GM12878 (cell line): ENCODE data around the gene MAGI2. TPM values are rescaled to one million over a fixed set of nuclear protein-coding genes. Genes with fewer than 3 reads are reported as not detected.

Source experiments
- ATAC-seq: fragments of 200-7000 bp; cut with Tn5 transposase; 3 replicates; pipeline ENCODE4 v1.9.1; 2020; ENCODE audit warnings: mild to moderate bottlenecking, moderate library complexity
- BruUV-seq: library from RNA; stranded (reverse); fragments of 400-500 nt; replicated peaks from 2 replicates; lab custom pipeline; 2021; lab: Mats Ljungman, UMichigan
- CTCF ChIA-PET: fragments of 300-600 bp; sonication (Branson Sonifier 250); formaldehyde crosslinking; extraction: SDS; loops from one replicate; lab custom pipeline; 2021; ENCODE audit warnings: inconsistent platforms; lab: Yijun Ruan, JAX
- POLR2A ChIA-PET: fragments of 350-600 bp; formaldehyde crosslinking; extraction: SDS; loops from one replicate; lab custom pipeline; 2021; ENCODE audit warnings: inconsistent platforms; lab: Charles Lee
- RAD21 ChIA-PET: fragments of 300-600 bp; sonication (Branson Sonifier 250); formaldehyde crosslinking; loops from one replicate; lab custom pipeline; 2023; ENCODE audit warnings: antibody characterized with exemption; ENCODE audit not compliant: unreplicated experiment; lab: Charles Lee
- SMC1A ChIA-PET: fragments of 300-600 bp; sonication (Branson Sonifier 250); formaldehyde crosslinking; loops from one replicate; lab custom pipeline; 2023; ENCODE audit not compliant: unreplicated experiment, uncharacterized antibody; lab: Charles Lee
- DNase-seq: peaks from one replicate; pipeline ENCODE4 v3.0.0-alpha.2; 2011; ENCODE audit warnings: low read depth, low spot score
- FAIRE-seq: peaks from 3 replicates; lab custom pipeline; 2011; peaks lifted over from hg19 to GRCh38; lab: Jason Lieb, UNC
- H2AFZ ChIP-seq: 2 replicates; pipeline ENCODE4 v1.6.0; 2011; ENCODE audit warnings: low read depth, low read length, control low read depth; ENCODE audit not compliant: control insufficient read depth
- H3K27ac ChIP-seq: 2 replicates; pipeline ENCODE4 v1.5.1; 2011; ENCODE audit warnings: control low read depth; ENCODE audit not compliant: control insufficient read depth, insufficient read depth
- H3K27me3 ChIP-seq, 2 experiments: replicated peaks in 1 of 2; 2 replicates each; pipeline versions ENCODE4 v1.6.0 to v1.6.1; 2011; ENCODE audit warnings: low read length in 1 of 2; ENCODE audit not compliant: control insufficient read depth in 2 of 2, insufficient read depth in 2 of 2
- H3K36me3 ChIP-seq, 2 experiments: 2 replicates each; pipeline ENCODE4 v1.5.1; 2011; ENCODE audit warnings: low read length in 1 of 2; ENCODE audit not compliant: control insufficient read depth in 2 of 2, insufficient read depth in 2 of 2
- H3K4me1 ChIP-seq: 2 replicates; pipeline ENCODE4 v1.6.1; 2011; ENCODE audit warnings: mild to moderate bottlenecking, low read length, moderate library complexity, mixed read lengths; ENCODE audit not compliant: control insufficient read depth, insufficient read depth
- H3K4me2 ChIP-seq: 2 replicates; pipeline ENCODE4 v1.6.0; 2011; ENCODE audit warnings: control low read depth; ENCODE audit not compliant: control insufficient read depth, insufficient read depth
- H3K4me3 ChIP-seq: fragments of 200-600 bp; sonication (generic); 2 replicates; pipeline ENCODE4 v1.5.1; 2016
- H3K79me2 ChIP-seq: 2 replicates; pipeline ENCODE4 v1.6.0; 2011; ENCODE audit warnings: low read length; ENCODE audit not compliant: control insufficient read depth, insufficient read depth
- H3K9ac ChIP-seq: 2 replicates; pipeline ENCODE4 v1.8.0; 2011; ENCODE audit warnings: low read length, control low read depth, mixed read lengths; ENCODE audit not compliant: control insufficient read depth, insufficient read depth
- H3K9me3 ChIP-seq: replicated peaks from 3 replicates; pipeline ENCODE4 v1.5.1; 2011; ENCODE audit warnings: mild to moderate bottlenecking, low read length; ENCODE audit not compliant: control insufficient read depth, insufficient read depth
- H4K20me1 ChIP-seq: 2 replicates; pipeline ENCODE4 v1.6.0; 2011; ENCODE audit not compliant: control insufficient read depth, insufficient read depth
- ATF7 ChIP-seq: fragments of 450-650 bp; IDR thresholded peaks from 2 replicates; pipeline ENCODE4 v1.6.1; 2016; ENCODE audit warnings: low read depth, mild to moderate bottlenecking
- BACH1 ChIP-seq: fragments of 450-650 bp; IDR thresholded peaks from 2 replicates; pipeline ENCODE4 v1.6.1; 2017; ENCODE audit warnings: mild to moderate bottlenecking, borderline replicate concordance
- BCL11A ChIP-seq: IDR thresholded peaks from 2 replicates; pipeline ENCODE4 v1.6.1; 2011; ENCODE audit warnings: low read depth, low read length
- MLLT1 ChIP-seq: fragments of 450-650 bp; IDR thresholded peaks from 2 replicates; pipeline ENCODE4 v1.6.1; 2016; ENCODE audit warnings: mild to moderate bottlenecking
- NR2C2 ChIP-seq: IDR thresholded peaks from 2 replicates; pipeline ENCODE4 v1.6.1; 2011; ENCODE audit warnings: borderline replicate concordance, low read depth; ENCODE audit not compliant: control insufficient read depth, insufficient read length
- PAX8 ChIP-seq: fragments of 450-650 bp; IDR thresholded peaks from 2 replicates; pipeline ENCODE4 v1.6.1; 2017; ENCODE audit warnings: mild to moderate bottlenecking, moderate library complexity
- REST ChIP-seq: IDR thresholded peaks from 2 replicates; pipeline ENCODE4 v1.6.1; 2012; ENCODE audit warnings: mild to moderate bottlenecking, low read depth, low read length
- SRF ChIP-seq, 2 experiments: IDR thresholded peaks; 2 replicates each; pipeline ENCODE4 v1.6.1; 2011; ENCODE audit warnings: low read depth in 2 of 2, low read length in 2 of 2, mild to moderate bottlenecking in 1 of 2, moderate library complexity in 1 of 2
- WGBS: methylation state at CpG from one replicate; pipeline ENCODE4 v1.1.6; 2016; ENCODE audit warnings: low lambda C conversion rate; ENCODE audit not compliant: insufficient replicate concordance, insufficient coverage; ENCODE audit errors: missing lambda C conversion rate; 5-methylcytosine and 5-hydroxymethylcytosine counted together
- in situ Hi-C: fragments of 300-500 bp; cut with MboI; formaldehyde crosslinking; loops from 9 replicates; pipeline ENCODE4 v1.14.3; 2018; ENCODE audit warnings: mixed read lengths
- intact Hi-C: fragments of 100-400 bp; cut with micrococcal nuclease; formaldehyde crosslinking; loops from one replicate; pipeline ENCODE4 v1.14.2; 2022; ENCODE audit not compliant: unreplicated experiment
- polyA plus RNA-seq, 11 experiments: library from polyadenylated mRNA; depleted of rRNA in 4 of 11; unstranded in 6 of 11; stranded (reverse) in 5 of 11; fragments of >200 nt; fragmentation: Nextera tagmentation in 4 of 11; fragmentation: Illumina TruSeq in 1 of 11; extraction: Ambion mirVana in 4 of 11; extraction: Trizol in 1 of 11; gene quantifications; 1 replicate in 1 of 11; 2 replicates in 10 of 11; pipeline versions ENCODE4 v1.2.1 to v1.2.3, GENCODE V29; 2011 to 2016; ENCODE audit warnings: inconsistent platforms in 2 of 11, missing spikeins in 2 of 11, low read depth in 1 of 11
- total RNA-seq, 4 experiments: library from RNA; depleted of rRNA in 3 of 4; stranded (reverse); fragments of >200 nt in 3 of 4; fragmentation: Illumina TruSeq in 1 of 4; extraction: Trizol in 1 of 4; gene quantifications; 2 replicates each; pipeline versions ENCODE4 v1.2.1 to v1.2.3, GENCODE V29; 2013 to 2021

The MAGI2 gene
- total and polyA plus RNA-seq, 10 of the 15 experiments (the other 5 are each of a cell fraction or from before 2014, with no cell fraction given): 0.01 to 0.31 (median 0.05) TPM; not detected in 2

GRCh38 chr7:79452495-79453265 is 787 bp downstream of the MAGI2 start:
- no peak for FAIRE-seq
- no peaks in the 10 kb centered on the region for H3K4me1 ChIP-seq
- in situ Hi-C loops (no loop called here), intact Hi-C loops (no loop called here)
- peaks cover 4 to 5% of the 10 kb centered on the region in 2 experiments for H3K27me3 ChIP-seq
- ChIA-PET CTCF (no interaction called here), RAD21 (no interaction called here), POLR2A (no interaction called here), SMC1A (no interaction called here)
- no peak overlapping the region for H2AFZ ChIP-seq
- 14% methylated on average over 37 of the region's 37 CpGs for WGBS
- no peak overlapping the region for H3K27ac ChIP-seq
- H4K20me1 ChIP-seq: no peaks in the 10 kb centered on the region
- ATAC-seq: no peak
- no peak for DNase-seq
- no peak overlapping the region for H3K4me3 ChIP-seq
- H3K9ac ChIP-seq: no peak overlapping the region
- no peak overlapping the region for H3K4me2 ChIP-seq
- H3K79me2 ChIP-seq: no peaks in the 10 kb centered on the region
- no peaks in the 10 kb centered on the region for H3K9me3 ChIP-seq
- no peaks in the 10 kb centered on the region for H3K36me3 ChIP-seq
- no TSS peak for BruUV-seq
- no peak for TF ChIP-seq MLLT1

DNA sequence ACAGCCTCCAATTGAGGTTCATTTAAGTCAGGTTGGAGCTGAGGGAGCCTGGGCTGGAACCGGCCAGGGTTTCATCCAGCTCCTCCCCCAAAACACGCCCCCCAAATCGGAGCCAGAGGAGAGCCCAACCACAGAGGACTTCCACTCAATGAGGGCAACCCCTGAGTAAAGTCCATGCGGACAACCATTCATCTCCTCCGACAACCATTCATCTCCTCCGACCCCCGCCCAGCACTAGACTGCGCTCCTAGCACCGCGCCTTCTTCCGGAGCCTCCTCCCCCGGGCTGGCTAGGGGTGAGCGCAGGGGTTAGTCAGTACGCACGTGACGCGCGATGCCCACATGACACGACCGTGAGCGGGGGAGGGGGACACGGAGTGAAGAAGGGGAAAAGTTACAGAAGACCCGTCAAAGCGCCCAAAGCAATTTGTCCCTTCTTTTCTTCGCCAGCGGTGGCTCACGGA is 1.4 kb downstream of the MAGI2 start:
- ChIA-PET SMC1A (no interaction called here), RAD21 (no interaction called here), CTCF (interaction anchor here (1.0 kb wide), 1 partner anchor 47 kb away, joined by 3 read pairs; no protein-coding TSS in a partner anchor), POLR2A (no interaction called here)
- Histone ChIP-seq H3K27ac (no peak overlapping the region), H3K4me1 (no peaks in the 10 kb centered on the region), H3K79me2 (no peaks in the 10 kb centered on the region), H3K9me3 (no peaks in the 10 kb centered on the region), H3K36me3 (no peaks in the 10 kb centered on the region), H2AFZ (no peak overlapping the region), H4K20me1 (no peaks in the 10 kb centered on the region), H3K9ac (no peak overlapping the region), H3K27me3 (peaks cover 4 to 5% of the 10 kb centered on the region in 2 experiments), H3K4me2 (no peak overlapping the region), H3K4me3 (no peak overlapping the region)
- in situ Hi-C loops (no loop called here), intact Hi-C loops (no loop called here)
- 33% methylated on average over 20 of the region's 27 CpGs for WGBS
- ATAC-seq (no peak), DNase-seq (no peak), FAIRE-seq (no peak)
- BruUV-seq: no TSS peak
- no peak for TF ChIP-seq NR2C2
- no peak for TF ChIP-seq SRF (IDR thresholded peaks at IDR 0.05; ENCODE audit: low read depth in 2 of 2, low read length in 2 of 2)
- TF ChIP-seq REST: no peak
- TF ChIP-seq BACH1: no peak
- TF ChIP-seq BCL11A: no peak
- TF ChIP-seq PAX8: no peak
- TF ChIP-seq ATF7: no peak
